Parathyroid adenoma (tissue), 2 donors: Measurements from ENCODE around the gene BMPER.

Source experiments
- H2AFZ ChIP-seq: fragments of 300-600 bp; sonication (generic); one replicate; pipeline ENCODE4 v1.7.0; 2017; ENCODE audit warnings: antibody characterized with exemption, mild to moderate bottlenecking
- H3K27ac ChIP-seq: fragments of 300-600 bp; sonication (generic); one replicate; pipeline ENCODE4 v1.7.0; 2017
- H3K27me3 ChIP-seq: fragments of 300-600 bp; sonication (generic); one replicate; pipeline ENCODE4 v1.7.0; 2017; ENCODE audit warnings: low read length; ENCODE audit not compliant: control insufficient read depth, insufficient read depth
- H3K36me3 ChIP-seq: fragments of 300-600 bp; sonication (generic); one replicate; pipeline ENCODE4 v1.7.0; 2017; ENCODE audit warnings: low read length; ENCODE audit not compliant: control insufficient read depth, insufficient read depth
- H3K4me1 ChIP-seq: fragments of 300-600 bp; sonication (generic); one replicate; pipeline ENCODE4 v1.7.0; 2017; ENCODE audit warnings: control low read depth
- H3K4me2 ChIP-seq: fragments of 300-600 bp; sonication (generic); one replicate; pipeline ENCODE4 v1.7.0; 2017; ENCODE audit warnings: low read length
- H3K4me3 ChIP-seq: fragments of 300-600 bp; sonication (generic); one replicate; pipeline ENCODE4 v1.7.0; 2017; ENCODE audit warnings: low read depth, low read length
- H3K79me2 ChIP-seq: fragments of 300-600 bp; sonication (generic); one replicate; pipeline ENCODE4 v1.7.0; 2017; ENCODE audit warnings: control low read depth
- H3K9ac ChIP-seq: fragments of 300-600 bp; sonication (generic); one replicate; pipeline ENCODE4 v1.7.0; 2017; ENCODE audit warnings: mild to moderate bottlenecking
- H3K9me3 ChIP-seq: fragments of 300-600 bp; sonication (generic); one replicate; pipeline ENCODE4 v1.7.0; 2017; ENCODE audit warnings: low read length; ENCODE audit not compliant: control insufficient read depth
- TF ChIP-seq, protein P1 (sequence below): fragments of 300-600 bp; sonication (generic); IDR thresholded peaks from one replicate; pipeline ENCODE4 v1.7.0; 2017; ENCODE audit warnings: antibody characterized with exemption, mild to moderate bottlenecking
- donor health status: primary hyperparathyroidism.

The BMPER gene

DNA sequence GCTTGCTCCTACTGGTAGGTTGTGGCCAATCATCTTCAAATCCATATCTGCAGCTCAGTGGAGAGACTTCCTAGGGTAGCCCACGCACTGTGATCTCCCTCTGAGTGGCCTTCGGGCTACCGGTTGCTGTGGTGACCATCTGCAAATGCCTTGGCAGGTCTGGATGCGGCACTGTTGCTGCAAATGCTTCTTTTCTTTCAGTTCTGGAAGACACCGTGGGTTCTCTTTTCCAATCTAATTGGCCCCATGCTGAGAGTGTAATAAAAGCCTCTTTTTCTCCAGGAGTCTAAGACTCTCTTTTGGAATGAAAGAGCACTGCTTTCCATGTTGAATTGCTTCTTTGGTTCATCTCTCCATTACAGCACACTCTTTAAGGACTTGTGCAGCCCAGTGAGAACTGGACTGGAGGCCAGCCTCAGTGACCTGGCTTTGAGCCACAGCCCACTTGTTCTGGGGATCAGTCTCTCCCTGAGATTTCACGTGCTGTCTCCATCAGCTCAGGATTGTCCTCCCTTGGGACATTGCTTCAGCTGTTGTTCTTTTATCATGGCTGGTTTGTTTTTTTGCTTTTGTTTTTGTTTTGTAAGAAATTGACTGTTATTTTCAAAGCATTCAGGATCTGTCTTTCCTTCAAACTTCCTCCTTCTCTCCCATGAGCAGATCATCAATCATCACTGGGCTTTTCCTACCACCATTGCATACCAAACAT lies 286.6 kb downstream of the BMPER start:
- TF ChIP-seq, protein P1, sequence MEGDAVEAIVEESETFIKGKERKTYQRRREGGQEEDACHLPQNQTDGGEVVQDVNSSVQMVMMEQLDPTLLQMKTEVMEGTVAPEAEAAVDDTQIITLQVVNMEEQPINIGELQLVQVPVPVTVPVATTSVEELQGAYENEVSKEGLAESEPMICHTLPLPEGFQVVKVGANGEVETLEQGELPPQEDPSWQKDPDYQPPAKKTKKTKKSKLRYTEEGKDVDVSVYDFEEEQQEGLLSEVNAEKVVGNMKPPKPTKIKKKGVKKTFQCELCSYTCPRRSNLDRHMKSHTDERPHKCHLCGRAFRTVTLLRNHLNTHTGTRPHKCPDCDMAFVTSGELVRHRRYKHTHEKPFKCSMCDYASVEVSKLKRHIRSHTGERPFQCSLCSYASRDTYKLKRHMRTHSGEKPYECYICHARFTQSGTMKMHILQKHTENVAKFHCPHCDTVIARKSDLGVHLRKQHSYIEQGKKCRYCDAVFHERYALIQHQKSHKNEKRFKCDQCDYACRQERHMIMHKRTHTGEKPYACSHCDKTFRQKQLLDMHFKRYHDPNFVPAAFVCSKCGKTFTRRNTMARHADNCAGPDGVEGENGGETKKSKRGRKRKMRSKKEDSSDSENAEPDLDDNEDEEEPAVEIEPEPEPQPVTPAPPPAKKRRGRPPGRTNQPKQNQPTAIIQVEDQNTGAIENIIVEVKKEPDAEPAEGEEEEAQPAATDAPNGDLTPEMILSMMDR, result no peak
- H2AFZ ChIP-seq, result no peak overlapping the region
- H3K9me3 ChIP-seq, result no peaks in the 10 kb centered on the region
- H3K4me2 ChIP-seq, result no peak overlapping the region
- no peaks in the 10 kb centered on the region for H3K36me3 ChIP-seq
- H3K4me1 ChIP-seq, result peaks cover 4% of the 10 kb centered on the region
- no peaks in the 10 kb centered on the region for H3K79me2 ChIP-seq
- no peaks in the 10 kb centered on the region for H3K27me3 ChIP-seq
- no peak overlapping the region for H3K9ac ChIP-seq
- H3K4me3 ChIP-seq, result no peak overlapping the region
- H3K27ac ChIP-seq, result no peak overlapping the region

DNA sequence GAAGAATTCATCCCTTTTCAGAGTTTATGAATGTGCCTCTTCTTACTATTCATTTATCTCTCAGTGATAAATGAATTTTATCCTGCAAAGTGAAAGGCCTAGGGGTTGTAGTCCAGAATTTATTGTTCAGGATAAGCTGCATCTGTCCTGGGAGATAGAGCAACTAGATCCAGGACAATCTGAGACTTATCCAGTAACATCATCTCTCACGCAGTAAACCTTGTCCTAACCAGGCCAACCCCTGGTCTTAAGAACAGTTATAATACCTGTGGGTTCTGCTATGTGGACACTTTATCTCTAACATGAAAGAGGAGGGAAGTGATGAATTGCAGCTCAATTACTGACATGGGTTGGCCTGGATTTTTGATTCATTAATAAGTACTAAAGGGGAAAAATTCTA lies 287.6 kb downstream of the BMPER start:
- H3K4me2 ChIP-seq, result no peak overlapping the region
- no peaks in the 10 kb centered on the region for H3K79me2 ChIP-seq
- no peak overlapping the region for H3K9ac ChIP-seq
- H2AFZ ChIP-seq, result no peak overlapping the region
- TF ChIP-seq, protein P1, result no peak
- no peaks in the 10 kb centered on the region for H3K4me1 ChIP-seq
- H3K9me3 ChIP-seq, result no peaks in the 10 kb centered on the region
- H3K27me3 ChIP-seq, result no peaks in the 10 kb centered on the region
- H3K36me3 ChIP-seq, result no peaks in the 10 kb centered on the region
- no peak overlapping the region for H3K27ac ChIP-seq
- no peak overlapping the region for H3K4me3 ChIP-seq

DNA sequence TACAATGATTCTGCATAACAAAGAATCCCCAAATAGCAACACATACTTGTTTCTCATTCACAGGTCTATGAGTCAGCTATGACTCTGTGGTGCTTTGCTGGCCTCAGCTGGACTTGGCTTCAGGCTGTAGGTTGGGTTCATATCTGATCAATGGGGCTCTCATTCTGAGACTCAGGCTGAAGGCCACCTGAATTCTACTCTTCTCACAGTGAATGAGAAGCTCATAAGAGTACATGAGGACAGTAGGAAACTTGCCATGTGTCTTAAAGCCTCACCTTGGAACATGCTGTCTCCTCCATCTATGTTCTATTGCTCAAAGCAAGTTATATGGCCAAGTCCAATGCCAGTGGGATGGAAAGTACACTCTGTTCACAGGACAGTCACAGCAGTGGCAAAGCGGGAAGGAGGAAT lies 292.9 kb downstream of the BMPER start:
- Histone ChIP-seq H3K4me3 (no peak overlapping the region), H2AFZ (no peak overlapping the region), H3K4me2 (no peak overlapping the region), H3K36me3 (no peaks in the 10 kb centered on the region), H3K4me1 (no peaks in the 10 kb centered on the region), H3K9ac (no peak overlapping the region), H3K27me3 (no peaks in the 10 kb centered on the region), H3K79me2 (no peaks in the 10 kb centered on the region), H3K27ac (no peak overlapping the region), H3K9me3 (no peaks in the 10 kb centered on the region)
- TF ChIP-seq, protein P1, result no peak
